OCI-LY1 (cell line): Measurements from ENCODE around the gene DCP1B.

Source experiments
- H2AFZ ChIP-seq: fragments of 200-600 bp; sonication (generic), shearing (Covaris generic); 2 replicates; pipeline ENCODE4 v1.6.0; 2014; ENCODE audit warnings: antibody characterized with exemption, mild to moderate bottlenecking, low read length
- H3F3A ChIP-seq: fragments of 200-600 bp; sonication (generic), shearing (Covaris generic); 2 replicates; pipeline ENCODE4 v1.6.0; 2014; ENCODE audit warnings: mild to moderate bottlenecking, antibody characterized with exemption, low read length, moderate library complexity; ENCODE audit not compliant: insufficient read depth
- H3K27ac ChIP-seq: fragments of 200-600 bp; sonication (generic); 2 replicates; pipeline ENCODE4 v1.5.1; 2014; ENCODE audit warnings: low read length, mixed run types, mild to moderate bottlenecking, low read depth; ENCODE audit not compliant: poor library complexity, severe bottlenecking
- H3K27me3 ChIP-seq: fragments of 200-600 bp; sonication (generic); 2 replicates; pipeline ENCODE4 v1.6.0; 2014; ENCODE audit warnings: antibody characterized with exemption, mild to moderate bottlenecking, low read length, moderate library complexity; ENCODE audit not compliant: insufficient read depth
- H3K36me3 ChIP-seq: fragments of 200-600 bp; sonication (generic); 2 replicates; pipeline ENCODE4 v1.6.1; 2014; ENCODE audit warnings: mild to moderate bottlenecking, antibody characterized with exemption, low read length, moderate library complexity, mixed read lengths; ENCODE audit not compliant: insufficient read depth
- H3K4me1 ChIP-seq: fragments of 200-600 bp; sonication (generic); 2 replicates; pipeline ENCODE4 v1.5.1; 2014; ENCODE audit warnings: mild to moderate bottlenecking, low read length, moderate library complexity; ENCODE audit not compliant: insufficient read depth, severe bottlenecking
- H3K4me2 ChIP-seq: fragments of 200-600 bp; sonication (generic), shearing (Covaris generic); 2 replicates; pipeline ENCODE4 v1.6.1; 2014; ENCODE audit warnings: low read length
- H3K4me3 ChIP-seq: fragments of 200-600 bp; sonication (generic); 2 replicates; pipeline ENCODE4 v1.5.1; 2014; ENCODE audit warnings: low read length, low read depth, mild to moderate bottlenecking, mixed read lengths; ENCODE audit not compliant: poor library complexity, severe bottlenecking
- H3K79me2 ChIP-seq: fragments of 200-600 bp; shearing (Covaris generic); 2 replicates; pipeline ENCODE4 v1.6.1; 2016; ENCODE audit warnings: mixed run types, low read length, mixed read lengths; ENCODE audit not compliant: insufficient read depth
- H3K9ac ChIP-seq: fragments of 200-600 bp; sonication (generic), shearing (Covaris generic); 2 replicates; pipeline ENCODE4 v1.6.1; 2014; ENCODE audit warnings: mild to moderate bottlenecking, low read length, mixed read lengths
- H3K9me2 ChIP-seq: fragments of 200-600 bp; sonication (generic), shearing (Covaris generic); 2 replicates; pipeline ENCODE4 v1.6.1; 2014; ENCODE audit warnings: low read depth, mild to moderate bottlenecking, low read length, mixed read lengths
- H3K9me3 ChIP-seq: fragments of 200-600 bp; shearing (Covaris generic); 2 replicates; pipeline ENCODE4 v1.6.1; 2014; ENCODE audit warnings: low read length, mixed read lengths
- H4K20me1 ChIP-seq: fragments of 200-600 bp; sonication (generic), shearing (Covaris generic); 2 replicates; pipeline ENCODE4 v1.6.0; 2016; ENCODE audit warnings: mild to moderate bottlenecking, low read length; ENCODE audit not compliant: insufficient read depth
- EZH2 ChIP-seq: fragments of 200-600 bp; sonication (generic), shearing (Covaris generic); IDR thresholded peaks from 2 replicates; pipeline ENCODE4 v1.8.0; 2017; ENCODE audit warnings: borderline replicate concordance, mixed run types, mild to moderate bottlenecking, antibody characterized with exemption, low read length, moderate library complexity, mixed read lengths
- TF ChIP-seq, protein P1 (sequence below): fragments of 200-600 bp; sonication (generic), shearing (Covaris generic); IDR thresholded peaks from 2 replicates; pipeline ENCODE4 v1.5.1; 2017; ENCODE audit warnings: mild to moderate bottlenecking, antibody characterized with exemption, low read length, moderate library complexity, mixed read lengths

The DCP1B gene

DNA sequence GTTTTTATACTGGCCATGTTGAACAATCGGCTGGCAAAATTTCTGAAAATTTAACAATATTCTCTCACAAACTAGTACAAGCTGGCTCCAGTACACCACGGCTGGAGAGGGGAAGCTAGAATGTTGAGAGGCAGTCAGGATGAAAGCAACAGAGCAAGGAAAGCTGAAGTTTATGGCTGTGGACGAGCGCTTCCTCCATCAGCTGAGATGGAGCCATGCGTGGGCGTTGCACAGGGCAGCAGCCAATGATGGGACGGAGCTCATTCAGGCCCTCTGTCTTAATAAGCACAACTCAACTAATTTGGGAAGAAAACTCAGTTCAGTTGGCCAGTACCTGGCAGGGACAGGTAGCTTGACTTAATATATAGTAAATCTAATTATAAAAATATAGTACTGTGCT is 14.1 kb upstream of the DCP1B start:
- H3K27ac ChIP-seq: no peak overlapping the region
- no peak overlapping the region for H3K9ac ChIP-seq
- H3F3A ChIP-seq: no peaks in the 10 kb centered on the region
- H3K4me3 ChIP-seq: no peak overlapping the region
- no peak overlapping the region for H3K4me2 ChIP-seq
- no peaks in the 10 kb centered on the region for H4K20me1 ChIP-seq
- no peaks in the 10 kb centered on the region for H3K79me2 ChIP-seq
- no peaks in the 10 kb centered on the region for H3K9me2 ChIP-seq
- no peak overlapping the region for H2AFZ ChIP-seq
- H3K9me3 ChIP-seq: no peaks in the 10 kb centered on the region
- H3K27me3 ChIP-seq: peaks cover 7% of the 10 kb centered on the region; the same call in 1 of the 2 replicates
- H3K4me1 ChIP-seq: no peaks in the 10 kb centered on the region
- TF ChIP-seq, protein P1, sequence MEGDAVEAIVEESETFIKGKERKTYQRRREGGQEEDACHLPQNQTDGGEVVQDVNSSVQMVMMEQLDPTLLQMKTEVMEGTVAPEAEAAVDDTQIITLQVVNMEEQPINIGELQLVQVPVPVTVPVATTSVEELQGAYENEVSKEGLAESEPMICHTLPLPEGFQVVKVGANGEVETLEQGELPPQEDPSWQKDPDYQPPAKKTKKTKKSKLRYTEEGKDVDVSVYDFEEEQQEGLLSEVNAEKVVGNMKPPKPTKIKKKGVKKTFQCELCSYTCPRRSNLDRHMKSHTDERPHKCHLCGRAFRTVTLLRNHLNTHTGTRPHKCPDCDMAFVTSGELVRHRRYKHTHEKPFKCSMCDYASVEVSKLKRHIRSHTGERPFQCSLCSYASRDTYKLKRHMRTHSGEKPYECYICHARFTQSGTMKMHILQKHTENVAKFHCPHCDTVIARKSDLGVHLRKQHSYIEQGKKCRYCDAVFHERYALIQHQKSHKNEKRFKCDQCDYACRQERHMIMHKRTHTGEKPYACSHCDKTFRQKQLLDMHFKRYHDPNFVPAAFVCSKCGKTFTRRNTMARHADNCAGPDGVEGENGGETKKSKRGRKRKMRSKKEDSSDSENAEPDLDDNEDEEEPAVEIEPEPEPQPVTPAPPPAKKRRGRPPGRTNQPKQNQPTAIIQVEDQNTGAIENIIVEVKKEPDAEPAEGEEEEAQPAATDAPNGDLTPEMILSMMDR: no peak
- no peak for TF ChIP-seq EZH2
- H3K36me3 ChIP-seq: no peaks in the 10 kb centered on the region

DNA sequence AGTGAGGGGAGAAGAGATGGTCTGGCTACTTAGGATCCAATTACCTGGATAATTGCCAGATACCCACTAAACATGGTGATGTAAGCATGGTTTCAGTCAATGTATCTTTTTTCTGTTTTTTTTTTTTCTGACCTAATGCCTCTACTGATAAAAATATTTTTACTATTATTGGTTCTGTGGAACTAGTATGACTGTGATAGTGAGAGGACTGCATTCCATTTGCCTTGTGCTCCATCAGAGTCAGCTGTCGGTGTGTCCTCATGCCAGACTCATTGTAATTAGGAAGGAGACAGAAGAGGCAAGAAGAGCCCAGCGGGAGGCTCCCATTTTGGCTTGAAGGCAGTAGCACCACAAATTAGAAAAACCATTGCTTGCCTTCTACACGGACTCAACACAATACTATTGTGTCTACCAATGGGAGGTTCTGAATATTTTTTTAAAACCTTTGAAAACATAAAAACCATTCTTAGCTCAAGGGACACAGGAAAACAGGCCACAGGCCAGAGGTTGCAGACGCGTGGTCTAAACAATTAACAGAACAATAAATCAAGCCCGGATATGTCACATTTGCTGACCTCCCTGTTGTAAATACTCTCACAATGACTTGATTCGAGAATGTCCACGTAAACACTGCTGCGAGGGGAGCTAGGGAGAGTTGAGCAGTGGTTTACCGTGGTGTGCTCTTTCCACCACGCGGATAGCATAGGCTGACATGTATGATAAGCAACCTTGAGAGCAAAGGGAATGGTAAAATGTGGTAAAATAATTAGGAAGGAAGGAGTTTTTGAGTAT is 13.5 kb upstream of the DCP1B start:
- Histone ChIP-seq H3K79me2 (no peaks in the 10 kb centered on the region), H3K4me2 (no peak overlapping the region), H3K36me3 (no peaks in the 10 kb centered on the region), H4K20me1 (no peaks in the 10 kb centered on the region), H3F3A (no peaks in the 10 kb centered on the region), H3K9me3 (no peaks in the 10 kb centered on the region), H3K9me2 (no peaks in the 10 kb centered on the region), H3K27ac (no peak overlapping the region), H3K27me3 (peaks cover 5% of the 10 kb centered on the region; the same call in 1 of the 2 replicates), H2AFZ (no peak overlapping the region), H3K4me3 (no peak overlapping the region), H3K4me1 (no peaks in the 10 kb centered on the region), H3K9ac (no peak overlapping the region)
- TF ChIP-seq EZH2: no peak
- TF ChIP-seq, protein P1: no peak

DNA sequence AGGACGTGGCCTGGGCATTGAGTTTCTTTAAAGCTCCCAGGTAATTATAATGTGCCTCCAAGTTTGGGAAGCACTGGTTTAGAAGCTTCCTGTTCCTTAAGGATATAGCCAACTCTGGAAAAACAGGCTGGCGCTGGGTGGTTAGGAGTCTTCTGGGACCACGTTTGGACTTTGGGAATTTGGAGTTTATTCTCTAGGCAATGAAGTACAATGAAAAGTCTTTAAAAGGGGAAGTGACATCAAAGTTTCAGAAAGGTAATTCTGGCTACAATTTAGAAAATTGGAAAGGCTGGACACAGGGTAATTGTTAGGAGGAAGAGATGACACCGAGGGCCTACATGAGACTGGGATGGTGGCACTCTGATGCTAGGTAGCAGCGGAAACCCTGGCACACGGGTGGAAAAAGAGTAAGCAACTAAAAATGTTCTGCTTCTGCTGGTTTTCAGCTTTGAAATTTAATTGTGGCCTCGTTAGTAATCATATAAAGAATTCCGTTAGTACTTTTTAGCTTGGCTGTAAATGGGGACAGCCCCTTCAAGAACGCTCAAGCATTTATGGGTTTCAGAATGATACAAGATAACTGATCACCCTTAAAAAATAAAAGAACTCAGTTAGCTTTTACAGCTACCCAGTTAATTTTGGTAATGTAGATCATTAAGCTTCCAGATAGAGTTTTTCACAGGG is 12.7 kb upstream of the DCP1B start:
- H3K9ac ChIP-seq: no peak overlapping the region
- H2AFZ ChIP-seq: no peak overlapping the region
- no peaks in the 10 kb centered on the region for H4K20me1 ChIP-seq
- H3K4me1 ChIP-seq: no peaks in the 10 kb centered on the region
- no peak overlapping the region for H3K4me2 ChIP-seq
- no peaks in the 10 kb centered on the region for H3F3A ChIP-seq
- H3K79me2 ChIP-seq: no peaks in the 10 kb centered on the region
- TF ChIP-seq EZH2: no peak
- no peaks in the 10 kb centered on the region for H3K36me3 ChIP-seq
- peaks cover 5% of the 10 kb centered on the region; the same call in 1 of the 2 replicates for H3K27me3 ChIP-seq
- no peaks in the 10 kb centered on the region for H3K9me3 ChIP-seq
- no peaks in the 10 kb centered on the region for H3K9me2 ChIP-seq
- H3K27ac ChIP-seq: no peak overlapping the region
- no peak overlapping the region for H3K4me3 ChIP-seq
